ENCODE results near the gene TMEM259.

TMEM259 gene

DNA sequence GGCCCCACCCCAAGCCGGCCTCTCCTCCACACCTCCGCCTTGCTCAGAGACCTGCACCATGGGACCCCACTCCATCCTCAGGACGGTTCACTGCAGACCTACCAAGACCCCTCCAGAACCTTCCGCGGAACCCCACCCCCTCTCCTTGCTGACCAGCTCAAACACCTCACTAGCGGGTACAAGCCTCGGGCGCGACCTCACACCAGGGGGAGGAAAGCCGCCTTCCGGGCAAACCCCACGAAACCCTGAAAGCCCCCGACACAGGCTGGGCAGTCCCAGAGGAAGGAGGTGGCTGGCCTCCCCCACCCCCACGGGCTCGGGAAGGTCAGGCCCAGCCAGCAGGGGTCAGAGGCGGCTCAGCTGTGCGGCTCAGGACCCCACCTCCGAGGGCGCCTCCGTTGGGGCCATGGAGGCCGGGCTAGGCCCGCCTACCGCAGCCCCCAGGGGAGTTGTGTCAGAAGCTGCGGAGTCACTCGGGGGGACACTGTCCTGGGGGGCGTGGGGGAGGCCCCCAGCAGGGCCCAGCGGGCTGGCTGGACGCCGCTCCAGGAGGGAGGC, 10.9 kb downstream of the TMEM259 start:
- H3K9me3 ChIP-seq (ENCODE audit: control insufficient read depth, insufficient read depth, low read length): no peaks in the 10 kb centered on the region
- peaks cover 42% of the 10 kb centered on the region for H3K36me3 ChIP-seq (ENCODE audit: control insufficient read depth, insufficient read depth, low read length)
- H3K27me3 ChIP-seq (ENCODE audit: control insufficient read depth, insufficient read depth, low read length): no peaks in the 10 kb centered on the region
- H3K4me1 ChIP-seq (ENCODE audit: control insufficient read depth, insufficient read depth, low read length): no peaks in the 10 kb centered on the region
- no peak overlapping the region for H3K9ac ChIP-seq (ENCODE audit: low read depth, low read length)
- no peak overlapping the region for H3K4me3 ChIP-seq (ENCODE audit: low read depth, low read length)

- Histone ChIP-seq H3K9ac (ENCODE audit: low read depth, low read length) (no peak overlapping the region), H3K4me3 (ENCODE audit: low read depth, low read length) (no peak overlapping the region), H3K27me3 (ENCODE audit: control insufficient read depth, insufficient read depth, low read length) (no peaks in the 10 kb centered on the region), H3K4me1 (ENCODE audit: control insufficient read depth, insufficient read depth, low read length) (no peaks in the 10 kb centered on the region), H3K36me3 (ENCODE audit: control insufficient read depth, insufficient read depth, low read length) (peaks cover 41% of the 10 kb centered on the region), H3K9me3 (ENCODE audit: control insufficient read depth, insufficient read depth, low read length) (no peaks in the 10 kb centered on the region)
These were observed 11.6 kb downstream of the TMEM259 start for GRCh38 chr19:1009041-1009980.

GRCh38 chr19:1008268-1009040, 12.5 kb downstream of the TMEM259 start:
- Histone ChIP-seq H3K4me1 (ENCODE audit: control insufficient read depth, insufficient read depth, low read length) (no peaks in the 10 kb centered on the region), H3K27me3 (ENCODE audit: control insufficient read depth, insufficient read depth, low read length) (no peaks in the 10 kb centered on the region), H3K9ac (ENCODE audit: low read depth, low read length) (no peak overlapping the region), H3K36me3 (ENCODE audit: control insufficient read depth, insufficient read depth, low read length) (peaks cover 32% of the 10 kb centered on the region), H3K4me3 (ENCODE audit: low read depth, low read length) (no peak overlapping the region), H3K9me3 (ENCODE audit: control insufficient read depth, insufficient read depth, low read length) (no peaks in the 10 kb centered on the region)

DNA sequence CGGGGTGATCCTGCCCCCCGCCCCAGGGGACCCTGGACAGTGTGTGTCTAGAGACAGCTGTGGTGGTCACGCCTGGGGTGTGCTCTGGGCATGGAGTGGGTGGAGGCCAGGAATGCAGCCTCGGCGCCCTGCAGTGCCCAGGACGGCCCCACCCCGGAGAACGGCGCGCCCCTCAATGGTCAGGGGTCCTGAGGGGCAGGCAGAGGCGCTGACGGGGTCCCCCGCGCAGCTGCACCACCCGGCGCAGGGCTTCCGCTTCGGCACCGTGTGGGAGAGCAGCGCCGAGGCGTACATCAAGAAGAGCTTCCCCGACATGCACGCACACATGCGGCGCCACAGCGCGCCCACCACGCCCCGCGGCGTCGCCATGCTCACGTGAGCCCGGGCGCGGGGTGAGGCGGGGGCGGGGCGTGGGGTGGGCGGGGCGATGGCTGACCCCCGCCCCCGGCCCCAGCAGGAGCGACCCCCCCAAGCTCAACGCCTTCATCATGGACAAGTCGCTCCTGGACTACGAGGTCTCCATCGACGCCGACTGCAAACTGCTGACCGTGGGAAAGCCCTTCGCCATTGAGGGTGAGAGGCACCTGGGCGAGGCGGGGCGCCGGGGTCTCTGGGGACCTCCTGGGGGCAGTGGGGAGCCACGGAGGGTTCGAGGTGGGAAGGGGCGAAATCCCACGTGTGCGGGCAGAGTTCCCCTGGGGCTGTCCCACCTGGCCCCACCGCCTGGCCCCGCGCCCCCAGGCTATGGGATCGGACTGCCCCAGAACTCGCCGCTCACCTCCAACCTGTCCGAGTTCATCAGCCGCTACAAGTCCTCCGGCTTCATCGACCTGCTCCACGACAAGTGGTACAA, 13.3 kb downstream of the TMEM259 start:
- H3K9ac ChIP-seq (ENCODE audit: low read depth, low read length): no peak overlapping the region
- H3K27me3 ChIP-seq (ENCODE audit: control insufficient read depth, insufficient read depth, low read length): no peaks in the 10 kb centered on the region
- no peaks in the 10 kb centered on the region for H3K9me3 ChIP-seq (ENCODE audit: control insufficient read depth, insufficient read depth, low read length)
- H3K4me3 ChIP-seq (ENCODE audit: low read depth, low read length): no peak overlapping the region
- H3K4me1 ChIP-seq (ENCODE audit: control insufficient read depth, insufficient read depth, low read length): no peaks in the 10 kb centered on the region
- H3K36me3 ChIP-seq (ENCODE audit: control insufficient read depth, insufficient read depth, low read length): peaks cover 27% of the 10 kb centered on the region

GRCh38 chr19:1006711-1007398, 14.1 kb downstream of the TMEM259 start:
- no peak overlapping the region for H3K4me3 ChIP-seq (ENCODE audit: low read depth, low read length)
- no peak overlapping the region for H3K9ac ChIP-seq (ENCODE audit: low read depth, low read length)
- H3K27me3 ChIP-seq (ENCODE audit: control insufficient read depth, insufficient read depth, low read length): no peaks in the 10 kb centered on the region
- H3K9me3 ChIP-seq (ENCODE audit: control insufficient read depth, insufficient read depth, low read length): no peaks in the 10 kb centered on the region
- peaks cover 19% of the 10 kb centered on the region for H3K36me3 ChIP-seq (ENCODE audit: control insufficient read depth, insufficient read depth, low read length)
- H3K4me1 ChIP-seq (ENCODE audit: control insufficient read depth, insufficient read depth, low read length): no peaks in the 10 kb centered on the region

- H3K4me3 ChIP-seq (ENCODE audit: low read depth, low read length): no peak overlapping the region
- H3K27me3 ChIP-seq (ENCODE audit: control insufficient read depth, insufficient read depth, low read length): peaks cover 9% of the 10 kb centered on the region
- H3K9me3 ChIP-seq (ENCODE audit: control insufficient read depth, insufficient read depth, low read length): no peaks in the 10 kb centered on the region
- peaks cover 10% of the 10 kb centered on the region for H3K36me3 ChIP-seq (ENCODE audit: control insufficient read depth, insufficient read depth, low read length)
- H3K4me1 ChIP-seq (ENCODE audit: control insufficient read depth, insufficient read depth, low read length): no peaks in the 10 kb centered on the region
- no peak overlapping the region for H3K9ac ChIP-seq (ENCODE audit: low read depth, low read length)
These were observed 15.9 kb downstream of the TMEM259 start for GRCh38 chr19:1004803-1005664.

- Histone ChIP-seq H3K4me1 (ENCODE audit: control insufficient read depth, insufficient read depth, low read length) (no peaks in the 10 kb centered on the region), H3K9me3 (ENCODE audit: control insufficient read depth, insufficient read depth, low read length) (no peaks in the 10 kb centered on the region), H3K36me3 (ENCODE audit: control insufficient read depth, insufficient read depth, low read length) (peaks cover 6% of the 10 kb centered on the region), H3K4me3 (ENCODE audit: low read depth, low read length) (no peak overlapping the region), H3K9ac (ENCODE audit: low read depth, low read length) (no peak overlapping the region), H3K27me3 (ENCODE audit: control insufficient read depth, insufficient read depth, low read length) (peaks cover 11% of the 10 kb centered on the region)
These were observed 16.6 kb downstream of the TMEM259 start for GRCh38 chr19:1004204-1004802.

GRCh38 chr19:1003283-1003682, 17.6 kb downstream of the TMEM259 start:
- H3K27me3 ChIP-seq (ENCODE audit: control insufficient read depth, insufficient read depth, low read length): peaks cover 14% of the 10 kb centered on the region
- no peak overlapping the region for H3K9ac ChIP-seq (ENCODE audit: low read depth, low read length)
- H3K9me3 ChIP-seq (ENCODE audit: control insufficient read depth, insufficient read depth, low read length): no peaks in the 10 kb centered on the region
- no peaks in the 10 kb centered on the region for H3K4me1 ChIP-seq (ENCODE audit: control insufficient read depth, insufficient read depth, low read length)
- peaks cover 6% of the 10 kb centered on the region for H3K36me3 ChIP-seq (ENCODE audit: control insufficient read depth, insufficient read depth, low read length)
- H3K4me3 ChIP-seq (ENCODE audit: low read depth, low read length): no peak overlapping the region

DNA sequence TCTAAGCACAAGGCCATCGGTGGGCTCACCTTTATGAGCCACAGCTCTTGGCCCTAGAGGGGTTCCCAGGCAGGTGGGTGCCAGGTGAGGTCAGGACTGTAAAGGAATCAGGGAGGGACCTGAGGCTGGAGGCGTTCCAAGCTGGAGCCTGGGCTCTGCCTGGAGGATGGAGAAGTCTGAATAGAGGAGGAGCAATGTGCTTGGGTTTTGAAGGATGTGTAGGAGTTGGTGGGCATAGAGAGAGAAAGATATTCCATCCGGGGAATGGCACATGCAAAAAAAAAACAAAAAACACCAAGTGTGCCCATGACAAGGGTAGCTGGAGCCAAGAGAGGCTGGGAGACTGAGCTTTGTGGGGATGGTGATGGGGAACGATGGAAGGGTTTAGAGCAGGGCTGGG, 18.3 kb downstream of the TMEM259 start:
- Histone ChIP-seq H3K9ac (ENCODE audit: low read depth, low read length) (no peak overlapping the region), H3K9me3 (ENCODE audit: control insufficient read depth, insufficient read depth, low read length) (no peaks in the 10 kb centered on the region), H3K4me3 (ENCODE audit: low read depth, low read length) (no peak overlapping the region), H3K27me3 (ENCODE audit: control insufficient read depth, insufficient read depth, low read length) (peaks cover 15% of the 10 kb centered on the region), H3K4me1 (ENCODE audit: control insufficient read depth, insufficient read depth, low read length) (no peaks in the 10 kb centered on the region), H3K36me3 (ENCODE audit: control insufficient read depth, insufficient read depth, low read length) (peaks cover 6% of the 10 kb centered on the region)
